ENCODE results near the gene TBC1D24.
"Not testable (repeated sequence)": the region's sequence is repeated elsewhere in the genome, so short reads cannot be mapped to it uniquely, and the experiment has no call there.

The TBC1D24 gene

GRCh38 chr16:2531696-2532493 is 57.0 kb downstream of the TBC1D24 start:
- DNase-seq (ENCODE audit: low read depth), result peak; percentile 96

GRCh38 chr16:2532494-2533141 is 57.7 kb downstream of the TBC1D24 start:
- peak; percentile 54 for DNase-seq (ENCODE audit: low read depth)

GRCh38 chr16:2533142-2533755 is 58.3 kb downstream of the TBC1D24 start:
- DNase-seq (ENCODE audit: low read depth), result not testable (repeated sequence)

GRCh38 chr16:2533912-2534311 is 59.0 kb downstream of the TBC1D24 start:
- DNase-seq (ENCODE audit: low read depth), result no peak

GRCh38 chr16:2534335-2534734 is 59.4 kb downstream of the TBC1D24 start:
- DNase-seq (ENCODE audit: low read depth), result not testable (repeated sequence)

- DNase-seq (ENCODE audit: low read depth), result no peak
Observed at GRCh38 chr16:2535625-2536013, 60.7 kb downstream of the TBC1D24 start.

- peak; percentile 91 for DNase-seq (ENCODE audit: low read depth)
Observed at GRCh38 chr16:2537451-2538379, 62.8 kb downstream of the TBC1D24 start, which contains the start of gene PDPK1. Gene PDPK1, plus strand, starts transcription at chr16:2538021. Its CDS starts 92 bp downstream, at chr16:2538113.

GRCh38 chr16:2539192-2539844 is 64.4 kb downstream of the TBC1D24 start:
- not testable (repeated sequence) for DNase-seq (ENCODE audit: low read depth)

- DNase-seq (ENCODE audit: low read depth), result not testable (repeated sequence)
Observed at GRCh38 chr16:2539845-2540458, 65.0 kb downstream of the TBC1D24 start.

- DNase-seq (ENCODE audit: low read depth), result not testable (repeated sequence)
Observed at GRCh38 chr16:2540912-2541311, 66.0 kb downstream of the TBC1D24 start.

GRCh38 chr16:2541409-2541808 is 66.5 kb downstream of the TBC1D24 start:
- DNase-seq (ENCODE audit: low read depth), result not testable (repeated sequence)

GRCh38 chr16:2543771-2544170 is 68.8 kb downstream of the TBC1D24 start:
- DNase-seq (ENCODE audit: low read depth), result not testable (repeated sequence)

- not testable (repeated sequence) for DNase-seq (ENCODE audit: low read depth)
Observed at GRCh38 chr16:2550283-2550878, 75.5 kb downstream of the TBC1D24 start.

GRCh38 chr16:2551420-2551889 is 76.5 kb downstream of the TBC1D24 start:
- not testable (repeated sequence) for DNase-seq (ENCODE audit: low read depth)

GRCh38 chr16:2554709-2555425 is 79.9 kb downstream of the TBC1D24 start:
- DNase-seq (ENCODE audit: low read depth), result not testable (repeated sequence)
